Mesenchymal stem cell (in vitro differentiated cells and primary cell): Measurements from ENCODE around the gene NHLRC3.

Experiments used
- DNase-seq: peaks from one replicate; pipeline ENCODE4 v3.0.0-alpha.2; 2013
- H2AFZ ChIP-seq: one replicate; pipeline ENCODE4 v1.6.1; 2013; ENCODE audit warnings: low read depth, mild to moderate bottlenecking, control low read depth, inconsistent platforms, low read length, moderate library complexity
- H2AK5ac ChIP-seq: 2 replicates; pipeline ENCODE4 v1.6.1; 2013; ENCODE audit warnings: low read length, moderate library complexity, mild to moderate bottlenecking, inconsistent platforms; ENCODE audit not compliant: severe bottlenecking
- H2BK120ac ChIP-seq: one replicate; pipeline ENCODE4 v1.6.1; 2013; ENCODE audit warnings: low read depth, mild to moderate bottlenecking, inconsistent platforms, low read length, moderate library complexity
- H2BK12ac ChIP-seq, 2 experiments: one replicate each; pipeline ENCODE4 v1.6.1; 2013; ENCODE audit warnings: inconsistent platforms in 2 of 2, low read length in 2 of 2, mild to moderate bottlenecking in 2 of 2, moderate library complexity in 2 of 2, control low read depth in 1 of 2
- H2BK15ac ChIP-seq: one replicate; pipeline ENCODE4 v1.6.1; 2013; ENCODE audit warnings: mild to moderate bottlenecking, low read depth, inconsistent platforms; ENCODE audit not compliant: poor library complexity, severe bottlenecking
- H2BK5ac ChIP-seq: 2 replicates; pipeline ENCODE4 v1.6.1; 2013; ENCODE audit warnings: low read depth, mild to moderate bottlenecking, low read length, control low read depth, inconsistent platforms; ENCODE audit not compliant: poor library complexity, severe bottlenecking
- H3K14ac ChIP-seq, 2 experiments: one replicate each; pipeline ENCODE4 v1.6.1; 2013; ENCODE audit warnings: inconsistent platforms in 2 of 2, low read length in 2 of 2, control low read depth in 1 of 2, mild to moderate bottlenecking in 1 of 2, moderate library complexity in 1 of 2
- H3K18ac ChIP-seq, 2 experiments: one replicate each; pipeline ENCODE4 v1.6.1; 2013; ENCODE audit warnings: inconsistent platforms in 2 of 2, low read length in 2 of 2, control low read depth in 1 of 2, low read depth in 1 of 2, mild to moderate bottlenecking in 1 of 2
- H3K23ac ChIP-seq, 2 experiments: one replicate each; pipeline ENCODE4 v1.6.1; 2013; ENCODE audit warnings: inconsistent platforms in 2 of 2, low read length in 2 of 2, mild to moderate bottlenecking in 2 of 2, moderate library complexity in 2 of 2, control low read depth in 1 of 2
- H3K27ac ChIP-seq: 2 replicates; pipeline ENCODE4 v1.5.1; 2013; ENCODE audit warnings: mild to moderate bottlenecking, moderate library complexity, low read length, control low read depth, inconsistent platforms; ENCODE audit not compliant: poor library complexity, severe bottlenecking
- H3K27me3 ChIP-seq, 2 experiments: 2 replicates each; pipeline versions ENCODE4 v1.6.1 to v1.7.0; 2013; ENCODE audit warnings: low read length in 2 of 2, mild to moderate bottlenecking in 2 of 2, moderate library complexity in 2 of 2, control low read depth in 1 of 2, inconsistent platforms in 1 of 2; ENCODE audit not compliant: control insufficient read depth in 1 of 2, insufficient read depth in 1 of 2
- H3K36me3 ChIP-seq, 2 experiments: 2 replicates each; pipeline versions ENCODE4 v1.6.1 to v1.7.0; 2013; ENCODE audit warnings: low read length in 2 of 2, control low read depth in 1 of 2, inconsistent platforms in 1 of 2, low read depth in 1 of 2, mild to moderate bottlenecking in 1 of 2; ENCODE audit not compliant: insufficient read depth in 2 of 2, control insufficient read depth in 1 of 2
- H3K4ac ChIP-seq, 2 experiments: one replicate each; pipeline ENCODE4 v1.6.1; 2013; ENCODE audit warnings: inconsistent platforms in 2 of 2, low read length in 2 of 2, mild to moderate bottlenecking in 2 of 2, moderate library complexity in 2 of 2, control low read depth in 1 of 2, low read depth in 1 of 2
- H3K4me1 ChIP-seq: 2 replicates; pipeline ENCODE4 v1.6.1; 2013; ENCODE audit warnings: low read depth, low read length, control low read depth; ENCODE audit not compliant: control insufficient read depth, insufficient read depth
- H3K4me2 ChIP-seq: 2 replicates; pipeline ENCODE4 v1.6.1; 2013; ENCODE audit warnings: low read length, mild to moderate bottlenecking, inconsistent platforms; ENCODE audit not compliant: poor library complexity, severe bottlenecking
- H3K4me3 ChIP-seq, 2 experiments: 2 replicates each; pipeline versions ENCODE4 v1.5.1 to v1.7.0; 2013; ENCODE audit warnings: low read length in 2 of 2, mild to moderate bottlenecking in 2 of 2, control low read depth in 1 of 2, low read depth in 1 of 2; ENCODE audit not compliant: insufficient read depth in 1 of 2
- H3K79me1 ChIP-seq: replicated peaks from 2 replicates; pipeline ENCODE4 v1.6.1; 2013; ENCODE audit warnings: mild to moderate bottlenecking, control low read depth, low read length, inconsistent platforms; ENCODE audit not compliant: poor library complexity, severe bottlenecking
- H3K9ac ChIP-seq: 2 replicates; pipeline ENCODE4 v1.7.0; 2013; ENCODE audit warnings: mild to moderate bottlenecking, low read length, moderate library complexity
- H3K9me3 ChIP-seq: 2 replicates; pipeline ENCODE4 v1.7.0; 2013; ENCODE audit warnings: mild to moderate bottlenecking, low read length; ENCODE audit not compliant: control insufficient read depth
- H4K8ac ChIP-seq: one replicate; pipeline ENCODE4 v1.6.1; 2013; ENCODE audit warnings: inconsistent platforms, mild to moderate bottlenecking, low read length, moderate library complexity
- H4K91ac ChIP-seq: one replicate; pipeline ENCODE4 v1.6.1; 2013; ENCODE audit warnings: mild to moderate bottlenecking, low read length, inconsistent platforms
- WGBS: methylation state at CpG from one replicate; pipeline ENCODE4 v1.1.7; 2013; ENCODE audit warnings: mixed read lengths; 5-methylcytosine and 5-hydroxymethylcytosine counted together

Gene NHLRC3

GRCh38 chr13:39016787-39017186 is 21.5 kb upstream of the NHLRC3 start:
- no peaks in the 10 kb centered on the region for H3K9me3 ChIP-seq
- no peak overlapping the region for H3K23ac ChIP-seq
- no peaks in the 10 kb centered on the region for H3K27me3 ChIP-seq
- no peak overlapping the region for H2BK5ac ChIP-seq
- no peak overlapping the region for H3K27ac ChIP-seq
- no peak overlapping the region for H2AFZ ChIP-seq
- no peak overlapping the region for H2BK120ac ChIP-seq
- no peak overlapping the region for H3K4me2 ChIP-seq
- H3K18ac ChIP-seq: no peak overlapping the region
- no peak overlapping the region for H3K14ac ChIP-seq
- no peak overlapping the region for H4K91ac ChIP-seq
- H3K36me3 ChIP-seq: peaks cover 24 to 83% of the 10 kb centered on the region in 2 experiments
- WGBS: 81% methylated on average over 2 of the region's 2 CpGs
- DNase-seq: peak; percentile 30
- H3K79me1 ChIP-seq: peaks cover 14% of the 10 kb centered on the region
- H3K4me1 ChIP-seq: peaks cover 1% of the 10 kb centered on the region
- no peak overlapping the region for H3K9ac ChIP-seq
- H4K8ac ChIP-seq: no peak overlapping the region
- H2AK5ac ChIP-seq: no peak overlapping the region
- no peak overlapping the region for H3K4ac ChIP-seq
- H3K4me3 ChIP-seq: no peak overlapping the region
- no peak overlapping the region for H2BK12ac ChIP-seq
- H2BK15ac ChIP-seq: no peak overlapping the region

GRCh38 chr13:39020853-39021462 is 17.3 kb upstream of the NHLRC3 start:
- no peak for DNase-seq
- Histone ChIP-seq H3K4me1 (no peaks in the 10 kb centered on the region), H2BK12ac (no peak overlapping the region), H2BK15ac (no peak overlapping the region), H3K9me3 (no peaks in the 10 kb centered on the region), H3K23ac (no peak overlapping the region), H3K79me1 (peaks cover 10% of the 10 kb centered on the region), H4K91ac (no peak overlapping the region), H3K36me3 (peaks cover 10 to 83% of the 10 kb centered on the region in 2 experiments), H2AK5ac (no peak overlapping the region), H3K4me2 (no peak overlapping the region), H3K18ac (no peak overlapping the region), H3K27ac (no peak overlapping the region), H2BK5ac (no peak overlapping the region), H3K9ac (no peak overlapping the region), H3K27me3 (no peaks in the 10 kb centered on the region), H3K4me3 (no peak overlapping the region), H2BK120ac (no peak overlapping the region), H3K14ac (no peak overlapping the region), H2AFZ (no peak overlapping the region), H4K8ac (no peak overlapping the region), H3K4ac (no peak overlapping the region)
- 97% methylated on average over 4 of the region's 4 CpGs for WGBS

GRCh38 chr13:39023316-39023715 is 14.9 kb upstream of the NHLRC3 start:
- Histone ChIP-seq H2BK12ac (no peak overlapping the region), H2AFZ (no peak overlapping the region), H3K23ac (no peak overlapping the region), H4K91ac (no peak overlapping the region), H3K9me3 (no peaks in the 10 kb centered on the region), H3K27me3 (no peaks in the 10 kb centered on the region), H2BK15ac (no peak overlapping the region), H3K14ac (no peak overlapping the region), H3K4ac (no peak overlapping the region), H3K36me3 (peaks cover 10 to 85% of the 10 kb centered on the region in 2 experiments), H4K8ac (no peak overlapping the region), H2BK120ac (no peak overlapping the region), H3K27ac (no peak overlapping the region), H3K4me3 (no peak overlapping the region), H2AK5ac (no peak overlapping the region), H3K9ac (no peak overlapping the region), H3K4me1 (no peaks in the 10 kb centered on the region), H3K79me1 (peaks cover 11% of the 10 kb centered on the region), H3K18ac (no peak overlapping the region), H3K4me2 (no peak overlapping the region), H2BK5ac (no peak overlapping the region)
- WGBS: 100% methylated on average over 2 of the region's 2 CpGs
- peak; percentile 66 for DNase-seq

DNA sequence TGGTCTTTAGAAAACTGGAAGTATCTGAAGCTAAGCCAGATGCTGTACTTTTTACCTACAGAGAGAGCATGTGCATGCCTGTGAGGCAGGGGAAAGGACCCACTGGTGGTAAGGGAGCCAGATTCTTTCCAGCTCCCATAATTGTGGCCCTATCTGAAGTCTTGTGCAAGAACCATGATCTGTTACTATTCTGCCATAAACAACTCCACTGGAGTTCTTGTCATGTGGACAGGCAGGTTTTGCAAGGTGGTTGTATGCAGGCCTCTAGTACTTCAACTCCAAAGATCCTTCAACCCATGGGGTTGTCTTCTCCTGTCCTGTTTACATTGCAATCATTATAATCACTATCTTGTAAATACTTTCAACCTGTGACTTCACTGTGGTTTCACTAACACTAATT is 14.5 kb upstream of the NHLRC3 start:
- Histone ChIP-seq H3K4me2 (no peak overlapping the region), H3K18ac (no peak overlapping the region), H3K27ac (no peak overlapping the region), H2BK12ac (no peak overlapping the region), H3K23ac (no peak overlapping the region), H3K4me3 (no peak overlapping the region), H4K8ac (no peak overlapping the region), H3K4ac (no peak overlapping the region), H2BK5ac (no peak overlapping the region), H3K4me1 (no peaks in the 10 kb centered on the region), H3K14ac (no peak overlapping the region), H3K27me3 (no peaks in the 10 kb centered on the region), H3K79me1 (peaks cover 11% of the 10 kb centered on the region), H2AK5ac (no peak overlapping the region), H3K36me3 (peaks cover 10 to 89% of the 10 kb centered on the region in 2 experiments), H2BK120ac (no peak overlapping the region), H4K91ac (no peak overlapping the region), H3K9ac (no peak overlapping the region), H2AFZ (no peak overlapping the region), H3K9me3 (no peaks in the 10 kb centered on the region), H2BK15ac (no peak overlapping the region)
- peak; percentile 84 for DNase-seq
